ENCODE measurements around the gene NUP188.
A peak's percentile ranks its signal among the peaks of the same experiment; 100 is the strongest.

The NUP188 gene

DNA sequence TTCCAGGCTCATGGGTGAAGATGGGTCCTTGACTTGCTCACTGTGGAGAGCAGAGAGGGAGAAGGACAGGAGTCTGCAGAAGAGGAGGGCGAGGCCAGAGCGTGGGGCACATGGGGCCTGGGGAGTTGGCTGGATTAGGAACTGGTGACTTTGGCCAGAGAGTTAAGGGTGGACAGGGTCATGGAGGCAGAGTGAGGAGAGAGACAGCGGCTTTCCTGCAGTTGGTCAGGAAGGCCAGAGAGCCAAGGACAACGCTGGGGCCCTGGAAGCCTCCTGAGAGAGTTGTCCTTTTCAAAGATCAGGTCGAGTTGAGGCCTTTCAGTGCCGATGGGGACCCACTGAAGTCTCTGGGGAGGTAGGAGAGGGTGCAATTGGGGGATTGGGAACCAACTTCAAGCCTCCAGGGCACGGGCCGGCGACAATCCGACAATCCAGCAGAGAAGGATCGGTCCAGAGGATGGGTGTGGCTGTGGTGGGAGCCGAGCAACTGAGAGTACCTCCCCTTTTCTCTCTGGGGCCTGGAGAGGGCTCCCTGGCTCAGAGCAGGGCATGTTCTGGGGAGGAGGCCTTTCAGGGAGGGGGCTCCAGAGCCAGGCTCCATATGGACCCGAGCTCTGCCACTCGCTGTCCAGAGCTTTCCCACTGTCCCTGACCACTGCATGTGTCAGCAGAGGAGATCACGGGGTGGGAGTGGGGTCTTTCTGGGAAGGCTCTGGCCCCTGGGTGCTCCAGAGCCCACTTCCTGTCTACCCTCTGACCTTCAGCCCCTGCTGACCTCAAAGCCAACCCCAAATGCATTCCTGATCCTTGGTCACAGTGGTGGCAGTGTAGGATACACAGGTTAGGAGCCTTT, 34.2 kb upstream of the NUP188 start:
- FAIRE-seq, result no peak
- no peak for DNase-seq (ENCODE audit: insufficient read length, low spot score)

DNA sequence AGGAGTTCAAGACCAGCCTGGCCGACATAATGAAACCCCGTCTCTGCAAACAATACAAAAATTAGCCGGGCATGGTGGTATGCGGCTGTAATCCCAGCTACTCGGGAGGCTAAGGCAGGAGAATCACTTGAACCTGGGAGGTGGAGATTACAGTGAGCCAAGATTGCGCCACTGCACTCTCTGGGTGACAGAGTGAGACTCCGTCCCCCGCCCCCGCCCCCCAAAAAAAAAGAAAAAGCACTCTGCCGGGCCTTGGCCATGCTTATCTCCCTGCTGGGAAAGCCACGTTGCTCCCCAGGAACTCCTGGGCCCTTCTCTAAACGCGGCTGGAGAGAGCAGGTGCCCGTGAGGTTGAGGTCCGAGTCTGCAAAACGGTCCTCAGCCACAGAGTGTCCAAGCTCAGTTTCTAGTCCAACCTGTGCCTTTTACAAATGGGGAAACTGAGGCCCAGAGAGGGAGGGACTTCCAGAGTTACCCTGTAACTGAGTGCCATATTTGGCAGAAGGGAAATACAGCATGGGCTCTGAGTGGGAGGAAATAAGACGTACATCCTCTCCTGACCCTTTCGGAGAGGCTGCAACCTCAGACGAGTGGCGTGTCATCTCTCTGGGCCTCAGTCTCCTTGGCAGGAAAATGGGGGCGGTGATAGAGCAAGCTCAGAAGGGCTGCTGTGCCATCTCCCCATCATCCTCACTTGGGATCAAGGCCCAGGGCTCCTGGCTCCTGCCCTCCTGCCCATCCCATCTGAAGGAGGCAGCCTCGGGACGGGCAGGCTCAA, 33.3 kb upstream of the NUP188 start:
- DNase-seq (ENCODE audit: insufficient read length, low spot score) (no peak), FAIRE-seq (no peak)

DNA sequence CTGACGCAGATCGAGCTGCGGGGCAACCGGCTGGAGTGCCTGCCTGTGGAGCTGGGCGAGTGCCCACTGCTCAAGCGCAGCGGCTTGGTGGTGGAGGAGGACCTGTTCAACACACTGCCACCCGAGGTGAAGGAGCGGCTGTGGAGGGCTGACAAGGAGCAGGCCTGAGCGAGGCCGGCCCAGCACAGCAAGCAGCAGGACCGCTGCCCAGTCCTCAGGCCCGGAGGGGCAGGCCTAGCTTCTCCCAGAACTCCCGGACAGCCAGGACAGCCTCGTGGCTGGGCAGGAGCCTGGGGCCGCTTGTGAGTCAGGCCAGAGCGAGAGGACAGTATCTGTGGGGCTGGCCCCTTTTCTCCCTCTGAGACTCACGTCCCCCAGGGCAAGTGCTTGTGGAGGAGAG, 31.3 kb upstream of the NUP188 start:
- DNase-seq (ENCODE audit: insufficient read length, low spot score), result no peak
- FAIRE-seq, result no peak

DNA sequence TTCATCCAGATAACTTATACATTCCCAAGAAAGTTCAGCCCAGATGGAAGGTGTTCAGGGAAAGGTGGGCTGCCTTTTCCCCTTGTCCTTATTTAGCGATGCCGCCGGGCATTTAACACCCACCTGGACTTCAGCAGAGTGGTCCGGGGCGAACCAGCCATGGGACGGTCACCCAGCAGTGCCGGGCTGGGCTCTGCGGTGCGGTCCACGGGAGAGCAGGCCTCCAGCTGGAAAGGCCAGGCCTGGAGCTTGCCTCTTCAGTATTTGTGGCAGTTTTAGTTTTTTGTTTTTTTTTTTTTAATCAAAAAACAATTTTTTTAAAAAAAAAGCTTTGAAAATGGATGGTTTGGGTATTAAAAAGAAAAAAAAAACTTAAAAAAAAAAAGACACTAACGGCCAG, 30.8 kb upstream of the NUP188 start:
- no peak for FAIRE-seq
- no peak for DNase-seq (ENCODE audit: insufficient read length, low spot score)

DNA sequence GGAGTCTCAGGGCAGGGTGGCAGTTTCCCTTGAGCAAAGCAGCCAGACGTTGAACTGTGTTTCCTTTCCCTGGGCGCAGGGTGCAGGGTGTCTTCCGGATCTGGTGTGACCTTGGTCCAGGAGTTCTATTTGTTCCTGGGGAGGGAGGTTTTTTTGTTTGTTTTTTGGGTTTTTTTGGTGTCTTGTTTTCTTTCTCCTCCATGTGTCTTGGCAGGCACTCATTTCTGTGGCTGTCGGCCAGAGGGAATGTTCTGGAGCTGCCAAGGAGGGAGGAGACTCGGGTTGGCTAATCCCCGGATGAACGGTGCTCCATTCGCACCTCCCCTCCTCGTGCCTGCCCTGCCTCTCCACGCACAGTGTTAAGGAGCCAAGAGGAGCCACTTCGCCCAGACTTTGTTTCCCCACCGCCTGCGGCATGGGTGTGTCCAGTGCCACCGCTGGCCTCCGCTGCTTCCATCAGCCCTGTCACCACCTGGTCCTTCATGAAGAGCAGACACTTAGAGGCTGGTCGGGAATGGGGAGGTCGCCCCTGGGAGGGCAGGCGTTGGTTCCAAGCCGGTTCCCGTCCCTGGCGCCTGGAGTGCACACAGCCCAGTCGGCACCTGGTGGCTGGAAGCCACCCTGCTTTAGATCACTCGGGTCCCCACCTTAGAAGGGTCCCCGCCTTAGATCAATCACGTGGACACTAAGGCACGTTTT, 30.2 kb upstream of the NUP188 start:
- FAIRE-seq, result no peak
- no peak for DNase-seq (ENCODE audit: insufficient read length, low spot score)

DNA sequence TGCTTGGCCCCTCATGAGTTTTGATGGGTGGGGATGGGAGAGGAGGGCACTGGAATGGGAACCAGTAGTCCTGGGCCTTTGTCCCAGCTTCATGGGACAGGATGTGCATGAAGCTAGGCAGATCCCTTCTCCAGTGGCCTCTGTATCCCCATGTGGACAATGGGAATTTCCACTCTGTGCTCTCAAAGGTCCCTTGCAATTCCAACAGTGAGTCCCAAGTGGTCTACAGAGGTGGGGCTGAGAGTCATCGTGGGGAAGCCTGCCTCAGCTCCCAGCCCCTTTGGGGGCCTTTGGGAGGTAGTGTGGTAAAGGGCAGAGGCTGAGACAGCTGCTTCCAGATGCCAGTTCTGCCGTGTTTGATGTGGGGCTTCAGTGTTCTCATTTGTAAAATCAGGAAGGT, 28.6 kb upstream of the NUP188 start:
- DNase-seq (ENCODE audit: insufficient read length, low spot score) (no peak), FAIRE-seq (no peak)

DNA sequence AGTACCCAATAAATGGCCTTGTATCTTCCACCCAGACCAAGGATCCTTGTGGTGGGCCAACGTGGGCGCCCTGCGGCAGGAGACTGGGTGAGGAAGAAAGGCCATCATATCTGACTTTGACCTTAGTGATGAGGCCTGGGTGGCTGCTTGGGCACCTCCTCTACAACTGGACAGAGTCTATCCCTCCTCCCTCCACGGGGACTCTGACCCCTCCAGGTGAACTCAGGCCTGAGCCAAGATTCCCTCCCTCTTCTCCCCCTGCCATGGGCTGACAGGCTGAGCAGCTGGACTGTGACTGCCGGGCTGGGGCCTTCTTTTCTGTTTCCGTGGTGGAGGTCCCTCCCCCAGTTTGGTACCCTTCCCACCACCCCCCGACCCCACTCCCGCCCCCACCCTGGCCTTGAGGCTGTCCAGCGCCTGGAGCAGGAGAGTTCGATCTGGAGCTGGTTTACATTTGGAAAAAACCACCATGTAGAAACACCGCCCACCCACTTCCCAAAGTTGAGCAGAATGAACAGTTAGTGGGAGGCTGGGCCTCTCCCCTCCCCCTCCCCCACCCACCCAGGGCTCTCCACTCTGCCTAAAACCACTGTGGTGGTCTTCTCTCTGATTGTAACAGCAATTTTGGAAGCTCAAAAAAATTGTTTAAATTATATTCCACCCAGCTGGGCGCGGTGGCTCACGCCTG, 28.0 kb upstream of the NUP188 start:
- FAIRE-seq (no peak), DNase-seq (ENCODE audit: insufficient read length, low spot score) (no peak)

GRCh38 chr9:128920381-128921058, 27.0 kb upstream of the NUP188 start, which contains the start of gene PHYHD1:
TSS of gene PHYHD1 (plus strand) at chr9:128920982. CDS start at chr9:128922324, 1,342 bp downstream.
- FAIRE-seq (no peak), DNase-seq (ENCODE audit: insufficient read length, low spot score) (no peak)

DNA sequence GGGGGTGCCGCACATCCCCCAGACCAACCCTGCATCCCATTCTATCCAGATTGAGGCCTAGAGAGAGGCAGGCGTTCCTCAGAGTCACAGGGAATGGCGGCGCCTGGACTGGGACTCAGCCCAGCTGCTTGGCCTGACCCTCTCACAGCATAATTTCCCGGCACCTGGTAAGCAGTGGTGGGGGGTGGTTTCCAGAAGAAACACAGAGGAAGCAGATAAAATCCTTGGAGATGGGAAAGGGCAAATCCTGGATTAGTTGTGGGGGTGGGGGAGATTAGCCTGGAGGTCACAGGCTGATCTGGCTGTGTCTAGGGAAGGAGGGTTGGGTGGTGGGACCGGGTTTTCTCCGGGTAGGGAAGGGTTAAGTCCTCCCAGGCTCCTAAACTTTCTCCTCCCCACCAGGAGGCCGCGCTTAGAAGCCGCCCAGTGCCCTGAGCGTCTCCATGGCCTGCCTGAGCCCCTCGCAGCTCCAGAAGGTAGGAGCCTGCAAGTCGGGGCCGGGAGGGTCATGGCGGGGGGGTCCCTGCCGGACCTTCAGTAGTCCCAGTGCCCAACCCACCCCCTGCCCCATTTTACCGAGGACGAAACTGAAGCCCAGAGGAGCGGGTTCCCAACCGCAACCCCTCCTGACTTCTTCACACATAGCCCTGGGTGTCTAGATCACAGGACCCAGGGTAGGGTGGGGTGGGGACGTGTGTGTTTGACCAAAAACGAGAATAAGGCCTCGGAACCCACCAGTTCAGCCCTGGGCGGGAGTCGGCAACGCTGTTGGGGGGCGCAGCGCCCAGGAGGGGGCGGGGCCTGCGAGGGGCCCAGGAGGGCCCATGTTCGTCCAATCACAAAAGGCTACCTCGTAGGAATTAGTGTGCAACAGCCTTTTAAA, 25.4 kb upstream of the NUP188 start:
- FAIRE-seq (no peak), DNase-seq (ENCODE audit: insufficient read length, low spot score) (no peak)

GRCh38 chr9:128923493-128923883, 24.0 kb upstream of the NUP188 start:
- no peak for DNase-seq (ENCODE audit: insufficient read length, low spot score)
- no peak for FAIRE-seq

GRCh38 chr9:128927731-128928411, 19.6 kb upstream of the NUP188 start:
- DNase-seq (ENCODE audit: insufficient read length, low spot score) (peak; percentile 63), FAIRE-seq (no peak)

DNA sequence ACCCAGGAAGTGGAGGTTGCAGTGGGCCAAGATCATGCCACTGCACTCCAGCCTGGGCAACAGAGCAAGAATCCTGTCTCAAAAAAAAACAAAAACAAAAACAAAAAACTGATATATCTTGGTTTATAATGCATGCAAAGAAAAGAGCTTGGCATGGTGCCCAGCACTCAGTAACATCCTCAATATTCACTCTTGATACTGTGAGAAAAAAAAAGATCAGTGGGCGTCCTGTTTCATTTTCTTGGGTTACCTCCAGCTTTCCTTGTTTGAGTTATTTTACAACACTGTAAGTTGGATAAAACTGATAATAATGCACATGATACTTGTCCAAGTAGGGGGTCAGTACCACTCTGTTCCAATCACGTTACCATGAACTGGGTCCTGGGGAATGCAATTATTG, 18.9 kb upstream of the NUP188 start:
- FAIRE-seq (no peak), DNase-seq (ENCODE audit: insufficient read length, low spot score) (no peak)

DNA sequence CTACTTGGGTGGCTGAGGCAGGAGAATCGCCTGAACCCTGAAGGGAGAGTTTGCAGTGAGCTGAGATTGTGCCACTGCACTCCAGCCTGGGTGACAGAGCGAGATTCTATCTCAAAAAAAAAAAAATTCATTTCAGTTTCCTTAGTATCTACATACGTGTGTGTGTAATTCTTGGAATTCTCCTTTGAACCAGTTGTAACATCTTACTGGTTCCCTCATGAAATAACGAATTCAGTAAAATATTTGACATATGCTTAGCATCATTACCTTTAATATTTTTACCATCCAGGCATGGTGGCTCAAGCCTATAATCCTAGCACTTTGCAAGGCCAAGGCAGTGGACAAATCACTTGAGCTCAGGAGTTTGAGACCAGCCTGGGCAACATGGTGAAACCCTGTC, 17.9 kb upstream of the NUP188 start:
- FAIRE-seq (no peak), DNase-seq (ENCODE audit: insufficient read length, low spot score) (no peak)

- FAIRE-seq, result no peak
Observed at GRCh38 chr9:128933731-128934130, 13.8 kb upstream of the NUP188 start.

DNA sequence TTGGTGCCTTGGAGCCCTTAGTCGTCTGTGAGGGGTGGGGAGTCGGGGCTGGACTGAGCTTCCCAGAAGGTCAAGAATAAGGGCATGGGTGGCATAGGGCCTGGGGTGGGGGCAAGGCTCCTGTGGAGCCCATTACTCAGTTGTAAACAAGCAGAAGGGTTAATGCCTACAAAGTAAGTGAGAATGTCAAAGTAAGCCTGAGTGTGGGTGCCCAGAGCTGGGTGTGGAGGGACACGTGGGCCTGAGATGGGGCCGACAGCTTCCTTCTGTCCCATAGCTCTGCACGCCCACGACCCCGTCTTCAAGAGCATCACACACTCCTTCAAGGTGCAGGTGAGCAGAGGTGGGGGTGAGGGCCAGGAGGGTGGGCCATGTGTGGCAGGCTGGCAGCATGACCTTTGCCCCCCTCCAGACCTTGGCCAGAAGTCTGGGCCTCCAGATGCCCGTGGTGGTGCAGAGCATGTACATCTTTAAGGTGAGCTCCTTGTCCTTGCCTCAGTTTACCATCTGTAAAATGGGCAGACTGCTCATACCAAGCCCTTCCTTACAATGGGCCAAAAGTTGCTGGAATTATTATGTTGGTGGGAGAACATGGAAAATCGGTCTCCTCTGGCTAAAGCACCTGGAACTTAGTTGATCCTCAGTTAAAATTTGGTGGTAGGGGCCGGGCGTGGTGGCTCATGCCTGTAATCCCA, 11.2 kb upstream of the NUP188 start:
- DNase-seq (ENCODE audit: insufficient read length, low spot score) (no peak), FAIRE-seq (no peak)

More at GRCh38 chr9:128933731-128934130, 13.8 kb upstream of the NUP188 start:
- no peak for DNase-seq (ENCODE audit: insufficient read length, low spot score)

- FAIRE-seq, result no peak
Observed at GRCh38 chr9:128937310-128938165, 10.0 kb upstream of the NUP188 start.

DNA sequence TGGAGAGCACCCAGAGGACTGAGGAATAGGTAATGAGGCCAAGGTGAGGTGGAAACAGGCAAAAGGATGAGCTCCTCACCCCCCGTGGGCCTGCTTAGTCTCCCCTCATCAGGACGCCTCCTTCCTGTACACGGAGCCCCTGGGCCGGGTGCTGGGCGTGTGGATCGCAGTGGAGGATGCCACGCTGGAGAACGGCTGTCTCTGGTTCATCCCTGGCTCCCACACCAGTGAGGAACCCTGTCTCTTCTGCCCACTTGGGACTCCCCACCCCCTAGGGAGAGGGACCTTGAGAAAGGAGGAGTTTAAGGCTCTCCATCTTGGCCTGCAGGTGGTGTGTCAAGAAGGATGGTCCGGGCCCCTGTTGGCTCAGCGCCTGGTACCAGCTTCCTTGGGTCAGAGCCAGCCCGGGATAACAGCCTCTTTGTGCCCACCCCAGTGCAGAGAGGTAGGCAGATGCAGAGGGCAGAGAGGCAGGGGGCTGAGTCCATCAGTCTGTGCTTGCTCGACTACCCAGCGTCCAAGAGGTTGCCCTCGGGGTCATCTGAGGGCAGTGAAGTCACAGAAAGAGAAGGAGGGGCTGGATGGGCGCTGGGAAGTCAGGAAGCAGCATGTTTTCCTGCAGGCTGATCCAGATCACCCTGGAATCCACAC, 7.1 kb upstream of the NUP188 start:
- DNase-seq (ENCODE audit: insufficient read length, low spot score) (no peak), FAIRE-seq (no peak)

More at GRCh38 chr9:128937310-128938165, 10.0 kb upstream of the NUP188 start:
- DNase-seq (ENCODE audit: insufficient read length, low spot score), result no peak

Data from HTR-8/SVneo (cell line).